Ecto neural progenitor cell (in vitro differentiated cells): ENCODE data around the gene ITIH4.

ENCODE experiments used
- DNase-seq: peaks from one replicate; pipeline ENCODE4 v3.0.0-alpha.2; 2018; ENCODE audit warnings: low spot score

ITIH4 gene

GRCh38 chr3:52798376-52798977, 32.0 kb downstream of the ITIH4 start:
- no peak for DNase-seq

DNA sequence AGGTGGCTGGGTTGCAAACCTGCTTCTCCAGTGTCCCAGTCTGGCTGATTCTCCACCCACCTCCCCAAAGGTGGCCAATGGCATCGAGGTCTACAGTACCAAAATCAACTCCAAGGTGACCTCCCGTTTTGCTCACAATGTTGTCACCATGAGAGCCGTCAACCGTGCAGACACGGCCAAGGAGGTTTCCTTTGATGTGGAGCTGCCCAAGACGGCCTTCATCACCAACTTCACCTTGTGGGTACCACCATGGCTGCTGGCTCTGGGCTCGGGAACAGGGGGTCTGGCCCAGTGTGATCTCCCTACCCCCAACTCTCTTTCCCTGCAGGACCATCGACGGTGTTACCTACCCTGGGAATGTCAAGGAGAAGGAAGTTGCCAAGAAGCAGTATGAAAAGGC, 34.1 kb downstream of the ITIH4 start:
- DNase-seq, result no peak

DNA sequence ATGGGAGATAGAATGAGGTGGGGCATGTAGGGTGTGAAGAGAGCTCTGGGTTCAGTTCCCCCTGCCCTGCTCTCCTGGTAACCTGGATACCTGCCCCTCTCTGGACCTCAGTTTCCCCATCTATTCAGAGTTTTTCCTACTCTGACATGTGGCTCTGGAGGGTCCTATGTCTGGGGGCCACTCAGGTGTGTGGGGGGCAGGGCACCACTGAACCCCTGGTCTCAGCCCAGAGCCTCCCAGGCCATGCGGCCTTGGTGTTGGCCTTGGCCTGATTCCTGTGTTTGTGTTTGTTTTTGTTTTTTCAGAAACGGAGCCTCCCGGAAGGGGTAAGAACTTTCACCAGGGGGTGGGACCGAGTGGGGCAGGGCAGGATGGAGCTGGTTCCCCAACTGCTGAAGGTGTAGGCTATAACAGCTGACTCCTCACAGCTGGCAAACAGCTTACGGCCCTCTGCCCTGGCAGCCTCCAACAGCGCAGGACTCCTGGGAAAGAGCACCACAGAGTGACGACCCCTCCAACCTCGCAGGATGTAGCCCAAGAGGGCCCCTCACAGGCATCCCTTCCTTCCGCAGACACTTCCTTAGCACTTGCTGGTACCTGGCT, 35.1 kb downstream of the ITIH4 start:
- no peak for DNase-seq

DNA sequence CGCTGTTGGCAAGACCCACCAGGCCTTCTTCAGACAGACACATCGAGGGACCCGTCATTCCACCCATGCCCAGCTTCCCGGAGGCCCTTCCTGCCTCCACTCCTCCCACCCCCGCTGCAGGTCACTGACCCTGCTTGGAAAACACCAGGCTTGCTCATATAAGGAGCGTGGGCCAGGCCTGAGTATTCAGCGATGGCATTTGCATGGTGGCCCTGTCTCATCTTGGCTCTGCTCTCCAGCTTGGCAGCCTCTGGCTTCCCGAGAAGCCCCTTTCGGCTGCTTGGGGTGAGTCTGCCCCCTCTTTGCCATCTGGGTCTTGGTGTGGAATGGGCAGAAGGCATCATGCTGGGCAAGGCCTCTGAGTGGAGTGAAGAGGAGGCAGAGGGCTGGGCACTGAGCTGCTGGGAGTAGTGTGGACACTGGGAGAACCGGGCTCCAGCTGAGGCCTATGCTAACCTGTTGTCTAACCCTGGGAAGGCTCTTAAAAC, 35.8 kb downstream of the ITIH4 start, which contains the start of gene ITIH3:
Gene ITIH3 (plus strand): TSS at position 185 of the 488 bp plus-strand sequence. CDS start 8 bp downstream, at position 193.
- no peak for DNase-seq

DNA sequence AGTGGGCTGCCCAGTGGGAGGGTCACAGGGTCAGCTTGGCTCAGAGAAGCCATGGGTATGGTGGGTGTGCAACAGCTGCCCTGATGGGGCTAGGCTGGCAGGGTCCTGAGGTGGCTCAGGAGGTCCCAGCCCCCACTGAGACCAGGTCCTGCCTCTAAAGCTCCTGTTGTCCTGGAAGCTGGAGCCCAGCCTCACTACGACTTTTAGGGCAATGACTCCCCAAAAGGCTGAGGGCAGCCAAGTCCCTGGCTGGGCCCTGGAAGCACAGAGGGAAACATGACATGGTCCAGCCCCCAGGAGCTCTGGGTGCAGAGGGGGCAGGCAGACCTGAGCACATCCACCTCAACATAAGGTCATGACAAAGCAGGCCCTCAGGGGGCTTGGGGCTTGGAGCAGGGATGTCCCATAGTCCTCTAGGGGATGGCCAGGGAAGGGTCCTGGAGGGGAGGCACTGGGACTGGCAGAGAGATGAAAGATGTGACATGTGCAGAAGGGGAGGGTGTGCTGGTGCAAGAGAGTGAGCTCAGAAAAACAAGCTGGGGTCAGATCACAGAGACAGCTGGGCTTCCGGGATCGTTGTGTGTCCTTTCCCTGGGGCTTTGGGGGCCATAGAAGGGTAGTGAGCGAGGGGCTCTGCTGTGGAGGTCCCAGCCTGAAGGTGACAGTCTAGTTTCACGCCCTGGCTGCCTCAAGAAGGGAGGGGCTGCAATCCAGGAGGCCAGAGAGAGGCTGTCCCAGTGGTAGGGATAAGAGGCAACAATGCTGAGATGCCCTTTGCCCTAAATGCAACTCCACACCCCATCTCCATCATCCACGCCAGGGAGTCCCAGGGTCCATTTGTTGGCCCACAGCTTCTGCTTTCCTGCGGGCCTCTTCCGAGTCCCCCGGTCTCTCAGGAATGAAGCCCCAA, 36.5 kb downstream of the ITIH4 start:
- no peak for DNase-seq

DNA sequence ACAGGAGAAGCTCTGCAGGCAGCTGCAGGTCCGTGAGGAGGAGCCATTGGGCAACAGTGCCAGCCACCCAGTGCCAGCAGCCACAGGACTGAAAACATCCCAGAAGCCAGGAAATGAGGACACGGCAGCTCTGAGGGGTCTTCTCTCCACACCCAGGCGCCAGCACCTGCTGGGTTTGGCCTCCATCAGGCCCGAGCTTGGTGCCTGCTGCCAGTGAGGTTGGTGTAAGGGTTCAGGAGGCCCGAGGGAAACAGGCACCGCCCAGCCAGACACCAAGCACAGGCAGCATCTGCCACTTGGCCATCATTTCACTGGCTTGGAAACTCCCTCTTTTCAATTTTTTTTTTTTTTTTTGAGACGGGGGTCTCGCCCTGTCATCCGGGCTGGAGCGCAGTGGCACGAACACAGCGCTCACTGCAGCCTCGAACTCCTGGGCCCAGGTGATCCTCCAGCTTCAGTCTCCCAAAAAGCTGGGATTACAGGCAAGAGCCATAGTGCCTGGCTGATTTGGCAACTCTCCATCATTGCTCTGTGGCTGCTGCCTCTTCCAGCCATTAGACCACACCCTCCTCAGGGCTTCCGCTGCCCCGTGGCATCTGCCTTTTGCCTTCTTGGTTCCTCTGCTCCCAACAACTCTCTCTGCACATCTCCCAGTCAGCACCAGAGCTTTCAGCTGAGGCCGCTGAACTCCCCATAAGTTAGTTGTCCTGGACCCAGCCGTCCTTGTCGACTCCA, 37.3 kb downstream of the ITIH4 start:
- DNase-seq, result no peak

DNA sequence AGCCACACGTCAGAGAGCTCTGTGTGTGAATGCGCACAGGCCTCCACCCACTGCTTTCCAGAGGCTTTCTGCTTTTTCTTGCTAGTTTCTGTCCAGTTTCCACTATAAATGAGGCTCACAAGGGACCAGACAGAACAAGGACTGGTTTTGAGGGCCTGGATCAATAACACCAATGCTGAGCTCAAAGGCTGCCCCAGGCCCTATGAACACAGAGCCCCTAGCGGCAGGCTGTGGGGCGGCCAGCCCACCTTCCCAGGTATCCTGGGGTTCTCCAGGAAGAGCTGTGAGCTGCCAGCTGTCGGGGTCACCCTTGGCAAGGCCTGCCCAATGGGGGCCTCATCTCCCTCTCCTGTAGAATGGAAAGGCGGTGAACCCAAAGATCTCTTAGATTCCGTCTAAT, 38.1 kb downstream of the ITIH4 start:
- DNase-seq, result no peak

DNA sequence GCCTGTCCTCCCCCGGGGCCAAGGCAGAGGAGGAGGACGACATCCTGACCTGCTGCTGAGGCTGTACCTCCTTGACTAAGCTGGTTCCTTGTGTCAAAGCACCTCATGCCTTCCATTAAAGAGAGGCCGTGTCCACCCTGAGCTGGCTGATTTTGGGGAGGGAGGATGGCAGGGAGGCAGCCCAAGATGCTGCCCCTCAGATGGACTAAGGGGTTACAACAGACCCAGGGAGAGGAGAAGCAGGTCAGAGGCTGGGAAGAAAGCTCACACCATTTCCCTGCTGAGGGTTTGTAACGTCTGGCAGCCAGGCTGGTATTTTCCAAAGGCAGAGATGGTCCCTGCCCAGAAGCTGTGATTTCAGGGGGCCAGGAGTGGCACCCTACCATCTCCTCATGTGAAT, 38.5 kb downstream of the ITIH4 start:
- no peak for DNase-seq

DNA sequence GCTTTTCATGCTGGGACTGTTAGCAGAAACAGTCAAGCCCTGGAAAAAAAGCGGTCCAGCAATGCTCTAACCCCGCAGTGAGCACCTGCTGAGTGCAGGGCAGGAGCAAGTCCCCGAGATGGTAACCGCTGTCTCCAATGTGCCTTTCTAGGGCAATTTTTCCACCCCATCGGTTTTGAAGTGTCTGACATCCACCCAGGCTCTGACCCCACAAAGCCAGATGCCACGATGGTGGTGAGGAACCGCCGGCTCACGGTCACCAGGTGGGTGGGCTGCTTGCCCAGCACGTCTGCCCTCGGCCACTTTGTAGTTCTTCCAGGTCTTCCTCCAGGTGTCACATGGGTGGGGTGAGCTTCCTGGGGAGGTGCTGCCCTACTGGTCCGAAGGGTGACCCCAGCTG, 39.1 kb downstream of the ITIH4 start:
- no peak for DNase-seq

DNA sequence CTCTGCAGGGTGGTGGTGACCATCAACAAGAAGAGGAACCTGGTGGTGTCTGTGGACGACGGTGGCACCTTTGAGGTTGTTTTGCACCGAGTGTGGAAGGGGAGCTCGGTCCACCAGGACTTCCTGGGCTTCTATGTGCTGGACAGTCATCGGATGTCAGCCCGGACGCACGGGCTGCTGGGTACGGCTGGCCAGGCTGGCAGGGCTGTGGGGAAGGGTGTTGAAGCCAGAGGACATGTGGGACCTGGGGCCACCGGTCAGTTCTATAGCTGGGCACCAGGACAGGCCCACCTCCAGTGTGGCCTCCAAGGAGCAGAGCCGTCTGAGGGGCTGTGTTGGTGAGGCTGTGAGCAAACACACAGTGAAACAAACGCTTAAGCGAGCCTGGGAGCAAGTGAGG, 39.7 kb downstream of the ITIH4 start:
- no peak for DNase-seq

DNA sequence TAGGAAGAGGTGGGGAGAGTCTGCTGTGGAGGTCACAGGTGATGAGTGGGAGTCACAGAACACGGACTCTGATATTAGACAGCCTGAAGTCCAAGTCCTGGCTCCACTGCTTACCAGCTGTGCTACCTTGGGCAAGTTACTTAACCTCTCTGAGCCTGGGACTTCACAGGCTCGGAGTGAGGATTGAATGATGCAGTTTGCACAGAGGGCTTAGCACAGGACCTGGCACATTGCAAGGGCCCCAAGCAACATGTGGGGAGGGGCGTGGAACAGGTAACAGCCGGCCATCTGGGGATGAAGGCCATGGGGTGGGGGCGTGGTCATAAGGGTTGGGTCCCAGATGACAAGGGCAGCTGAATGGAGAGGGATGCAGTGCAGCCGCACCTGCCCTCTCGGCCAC, 40.1 kb downstream of the ITIH4 start:
- DNase-seq, result no peak

- DNase-seq, result no peak
Measured at GRCh38 chr3:52789746-52790040, 40.8 kb downstream of the ITIH4 start.

DNA sequence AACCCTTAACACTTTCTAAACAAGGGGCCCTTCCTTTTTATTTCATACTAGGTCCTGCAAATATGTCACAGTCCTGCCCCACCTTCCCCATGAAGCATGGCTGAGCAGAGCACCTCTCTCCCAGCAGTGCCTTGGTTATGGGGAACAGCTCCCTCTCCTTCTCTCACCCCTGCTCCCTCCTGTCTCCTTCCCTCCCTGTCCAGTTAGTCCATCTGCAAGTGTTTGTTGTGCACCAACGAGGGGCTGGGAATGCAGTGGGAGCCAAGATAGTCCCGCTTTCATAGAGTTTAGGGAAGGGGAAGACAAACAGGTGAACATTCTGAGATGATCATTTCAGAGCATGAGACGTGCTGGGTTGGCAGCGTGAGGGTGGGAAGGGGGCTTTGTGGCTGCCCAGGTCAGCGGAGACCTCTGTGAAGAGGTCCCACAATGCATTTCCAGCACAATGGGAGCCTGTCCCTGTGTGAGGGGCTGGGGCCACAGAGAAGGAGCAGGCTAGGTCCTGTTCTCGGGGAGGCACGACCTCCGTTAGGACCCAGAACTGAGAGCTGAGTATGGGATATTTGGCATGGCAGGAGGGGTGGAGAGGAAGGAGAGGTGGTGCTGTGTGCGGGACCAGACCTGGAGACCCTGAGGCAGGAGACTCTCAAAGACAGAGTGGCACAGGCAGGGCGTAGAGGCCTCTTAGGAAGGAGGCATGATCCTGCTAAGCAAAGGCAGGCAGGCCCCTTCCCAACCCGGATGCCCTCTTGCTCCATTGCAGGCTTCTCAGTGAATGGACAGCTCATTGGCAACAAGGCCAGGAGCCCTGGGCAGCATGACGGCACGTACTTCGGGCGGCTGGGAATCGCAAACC, 41.4 kb downstream of the ITIH4 start:
- no peak for DNase-seq

GRCh38 chr3:52787672-52788625, 42.5 kb downstream of the ITIH4 start:
- no peak for DNase-seq

DNA sequence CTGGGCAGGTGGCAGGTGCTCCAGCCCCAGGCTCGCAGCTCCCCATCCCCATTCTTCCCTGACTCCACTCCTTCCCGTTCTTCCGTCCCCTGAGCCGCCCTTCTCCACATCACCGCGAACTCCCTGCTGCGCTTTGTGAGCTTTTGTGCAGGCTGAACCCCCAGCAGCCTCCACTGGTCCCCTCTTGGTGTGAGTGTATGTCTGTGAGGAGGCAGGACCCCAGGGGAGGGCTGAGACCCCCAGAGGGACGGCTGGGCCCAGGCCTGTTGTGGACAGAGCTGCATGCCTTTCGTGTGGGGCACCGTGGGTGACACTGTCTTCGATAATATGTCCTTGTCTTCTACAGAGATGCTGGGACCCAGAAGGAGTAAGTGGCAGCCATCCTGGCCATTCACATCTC, 43.2 kb downstream of the ITIH4 start:
- DNase-seq, result no peak

GRCh38 chr3:52786330-52787215, 43.9 kb downstream of the ITIH4 start:
- no peak for DNase-seq

GRCh38 chr3:52784931-52785590, 45.4 kb downstream of the ITIH4 start:
- DNase-seq, result no peak

DNA sequence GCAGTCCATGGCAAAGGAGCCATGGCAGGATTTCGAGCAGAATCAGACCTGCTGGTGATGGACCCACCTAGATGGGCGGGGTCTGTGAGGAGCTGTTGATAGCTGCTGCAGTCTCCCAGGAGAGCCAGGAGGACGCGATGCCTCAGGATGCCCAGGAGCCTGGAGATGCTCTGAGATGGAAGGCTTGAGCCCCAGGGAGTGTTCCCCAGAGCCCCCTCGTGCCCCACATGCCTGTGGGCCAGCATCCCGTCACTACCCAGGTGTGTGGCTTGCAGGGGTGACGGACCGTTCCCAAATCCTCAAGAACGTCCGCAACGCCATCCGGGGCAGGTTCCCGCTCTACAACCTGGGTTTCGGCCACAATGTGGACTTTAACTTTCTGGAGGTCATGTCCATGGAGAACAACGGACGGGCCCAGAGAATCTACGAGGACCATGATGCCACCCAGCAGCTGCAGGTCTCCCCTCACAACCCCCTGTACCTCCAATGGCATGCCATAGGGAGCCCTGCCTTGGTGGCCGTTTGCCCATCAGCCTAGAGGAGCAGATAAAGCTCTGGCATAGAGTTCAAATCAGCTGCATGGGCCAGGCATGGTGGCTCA, 46.4 kb downstream of the ITIH4 start:
- DNase-seq, result peak; percentile 30
